HepG2 (cell line): ENCODE measurements around the gene NRG2. TPM values are rescaled to one million over a fixed set of nuclear protein-coding genes. Genes with fewer than 3 reads are reported as not detected.

Experiments
- ATAC-seq: fragments of 200-7000 bp; cut with Tn5 transposase; 3 replicates; pipeline ENCODE4 v1.9.1; 2020; ENCODE audit warnings: mild to moderate bottlenecking, moderate library complexity
- BruUV-seq: library from RNA; stranded (reverse); fragments of 400-500 nt; replicated peaks from 2 replicates; lab custom pipeline; 2021; lab: Mats Ljungman, UMichigan
- CTCF ChIA-PET: fragments of 300-600 bp; formaldehyde crosslinking; extraction: SDS; loops from one replicate; lab custom pipeline; 2021; ENCODE audit warnings: low total read pairs, inconsistent platforms, low intra/inter-chr PET ratio; lab: Yijun Ruan, JAX
- POLR2A ChIA-PET: fragments of 350-600 bp; sonication (Branson Sonifier 250); formaldehyde crosslinking; loops from one replicate; lab custom pipeline; 2020; ENCODE audit warnings: antibody characterized with exemption, inconsistent platforms; lab: Yijun Ruan, JAX
- DNase-seq: peaks from one replicate; pipeline ENCODE4 v3.0.0-alpha.2; 2015; ENCODE audit warnings: low spot score
- FAIRE-seq: peaks from 3 replicates; lab custom pipeline; 2011; peaks lifted over from hg19 to GRCh38; lab: Jason Lieb, UNC
- H2AFZ ChIP-seq: one replicate; pipeline ENCODE4 v1.6.1; 2011; ENCODE audit warnings: low read length, inconsistent platforms
- H3K27ac ChIP-seq: fragments of 300-600 bp; 3 replicates; pipeline ENCODE4 v1.8.0; 2011; ENCODE audit warnings: mixed run types, mild to moderate bottlenecking, mixed read lengths, low read length, inconsistent platforms; ENCODE audit not compliant: insufficient read depth; ENCODE audit errors: extremely low read length
- H3K27me3 ChIP-seq, 2 experiments: fragments of 200-600 bp in 1 of 2; 2 replicates in 1 of 2; 3 replicates in 1 of 2; pipeline versions ENCODE4 v1.6.0 to v1.8.0; 2011; ENCODE audit warnings: low read length in 2 of 2, mild to moderate bottlenecking in 2 of 2, moderate library complexity in 2 of 2, inconsistent platforms in 1 of 2; ENCODE audit not compliant: insufficient read depth in 2 of 2, control insufficient read depth in 1 of 2
- H3K36me3 ChIP-seq, 2 experiments: fragments of 200-600 bp in 1 of 2; replicated peaks in 1 of 2; 2 replicates in 1 of 2; 3 replicates in 1 of 2; pipeline versions ENCODE4 v1.5.1 to v1.8.0; 2011; ENCODE audit warnings: low read length in 2 of 2, inconsistent platforms in 1 of 2; ENCODE audit not compliant: insufficient read depth in 2 of 2, control insufficient read depth in 1 of 2
- H3K4me1 ChIP-seq: 2 replicates; pipeline ENCODE4 v1.5.1; 2012; ENCODE audit warnings: low read length, inconsistent platforms; ENCODE audit not compliant: insufficient read depth
- H3K4me2 ChIP-seq: 2 replicates; pipeline ENCODE4 v1.6.0; 2011; ENCODE audit warnings: low read depth, low read length, inconsistent platforms
- H3K4me3 ChIP-seq, 3 experiments: fragments of 200-600 bp in 1 of 3; sonication (generic), shearing (Covaris generic) in 1 of 3; replicated peaks in 1 of 3; 2 replicates each; pipeline ENCODE4 v1.5.1; 2011 to 2016; ENCODE audit warnings: low read length in 3 of 3, inconsistent platforms in 2 of 3, low read depth in 2 of 3, mild to moderate bottlenecking in 2 of 3, control low read depth in 1 of 3, mixed read lengths in 1 of 3; ENCODE audit not compliant: insufficient read depth in 1 of 3
- H3K79me2 ChIP-seq: one replicate; pipeline ENCODE4 v1.6.1; 2011; ENCODE audit warnings: low read length, inconsistent platforms; ENCODE audit not compliant: insufficient read depth
- H3K9ac ChIP-seq: 2 replicates; pipeline ENCODE4 v1.6.0; 2011; ENCODE audit warnings: mild to moderate bottlenecking, low read depth, low read length, inconsistent platforms; ENCODE audit not compliant: insufficient read depth
- H3K9me3 ChIP-seq: 2 replicates; pipeline ENCODE4 v1.5.1; 2012; ENCODE audit warnings: mild to moderate bottlenecking, low read length
- H4K20me1 ChIP-seq: 2 replicates; pipeline ENCODE4 v1.6.0; 2011; ENCODE audit warnings: inconsistent platforms, mild to moderate bottlenecking, low read length, moderate library complexity; ENCODE audit not compliant: insufficient read depth
- BORCS8-MEF2B ChIP-seq: sonication (generic); formaldehyde crosslinking; IDR thresholded peaks from 2 replicates; pipeline ENCODE4 v1.8.0; 2022; ENCODE audit warnings: mild to moderate bottlenecking, missing genetic modification reagents
- CTCF ChIP-seq: sonication (generic); formaldehyde crosslinking; IDR thresholded peaks from 2 replicates; pipeline ENCODE4 v1.5.0; 2020; ENCODE audit warnings: mild to moderate bottlenecking, missing genetic modification reagents, moderate library complexity
- HNRNPK ChIP-seq: fragments of 200-400 bp; formaldehyde crosslinking; IDR thresholded peaks from 2 replicates; pipeline ENCODE4 v1.6.1; 2018; ENCODE audit warnings: low read length, low read depth, moderate library complexity, mild to moderate bottlenecking; ENCODE audit not compliant: poor library complexity, severe bottlenecking
- KDM5A ChIP-seq: fragments of 200-600 bp; sonication (generic); IDR thresholded peaks from 2 replicates; pipeline ENCODE4 v1.7.0; 2018; ENCODE audit warnings: antibody characterized with exemption, mild to moderate bottlenecking, low read length, borderline replicate concordance
- MAFG ChIP-seq: sonication (generic); formaldehyde crosslinking; IDR thresholded peaks from 2 replicates; pipeline ENCODE4 v1.5.1; 2020; ENCODE audit warnings: mild to moderate bottlenecking, missing genetic modification reagents
- NR2F2 ChIP-seq: IDR thresholded peaks from 2 replicates; pipeline ENCODE4 v1.6.1; 2012; ENCODE audit warnings: low read depth, inconsistent platforms, borderline replicate concordance
- RFX3 ChIP-seq: IDR thresholded peaks from 2 replicates; pipeline ENCODE4 v1.6.1; 2016; ENCODE audit warnings: missing biosample characterization, missing genetic modification reagents
- ZBTB10 ChIP-seq: sonication (generic); formaldehyde crosslinking; IDR thresholded peaks from 2 replicates; pipeline ENCODE4 v1.4.0; 2020; ENCODE audit warnings: missing genetic modification reagents, borderline replicate concordance
- ZKSCAN8 ChIP-seq: IDR thresholded peaks from 2 replicates; pipeline ENCODE4 v1.6.1; 2016; ENCODE audit warnings: borderline replicate concordance, missing genetic modification reagents, missing compliant biosample characterization
- ZNF224 ChIP-seq: sonication (generic); formaldehyde crosslinking; IDR thresholded peaks from 2 replicates; pipeline ENCODE4 v1.5.0; 2020; ENCODE audit warnings: mild to moderate bottlenecking, missing genetic modification reagents
- ZNF264 ChIP-seq: sonication (generic); formaldehyde crosslinking; IDR thresholded peaks from 2 replicates; pipeline ENCODE4 v1.4.0; 2020; ENCODE audit warnings: missing genetic modification reagents
- ZNF3 ChIP-seq: IDR thresholded peaks from 2 replicates; pipeline ENCODE4 v1.7.0; 2017; ENCODE audit warnings: inconsistent platforms
- ZNF792 ChIP-seq: IDR thresholded peaks from 2 replicates; pipeline ENCODE4 v1.6.1; 2016
- WGBS: methylation state at CpG from one replicate; pipeline ENCODE4 v1.1.6; 2017; ENCODE audit warnings: low lambda C conversion rate; 5-methylcytosine and 5-hydroxymethylcytosine counted together
- in situ Hi-C: cut with HindIII; loops from 2 replicates; pipeline ENCODE4 v1.10.0; 2017; ENCODE audit warnings: low pct_unique_long_range_greater_than_20kb; ENCODE audit not compliant: extremely low pct_ligation_motif_present
- intact Hi-C: fragments of 100-400 bp; cut with micrococcal nuclease; formaldehyde crosslinking; loops from one replicate; pipeline ENCODE4 v1.10.0; 2022; ENCODE audit not compliant: unreplicated experiment
- polyA plus RNA-seq, 8 experiments: library from polyadenylated mRNA; depleted of rRNA in 3 of 8; stranded (reverse) in 7 of 8; unstranded in 1 of 8; fragments of >200 nt; fragmentation: Illumina TruSeq in 4 of 8; extraction: Trizol in 4 of 8; gene quantifications; 2 replicates each; pipeline versions ENCODE4 v1.2.1 to v1.2.3, GENCODE V29; 2011 to 2016; ENCODE audit warnings: low read depth in 4 of 8, missing spikeins in 1 of 8, mixed read lengths in 1 of 8; ENCODE audit not compliant: insufficient read depth in 1 of 8
- total RNA-seq, 5 experiments: library from RNA; depleted of rRNA; stranded (reverse); fragments of >200 nt; fragmentation: Illumina TruSeq; extraction: Trizol; gene quantifications; 2 replicates each; pipeline ENCODE4 v1.2.3, GENCODE V29; 2016; ENCODE audit warnings: low read depth in 1 of 5
- TF ChIP-seq, protein P1 (sequence below): IDR thresholded peaks from 2 replicates; pipeline ENCODE4 v1.6.1; 2012; ENCODE audit warnings: low read length, improper control_type of control experiment
- TF ChIP-seq, protein P2 (sequence below): sonication (generic); formaldehyde crosslinking; IDR thresholded peaks from 2 replicates; pipeline ENCODE4 v1.8.0; 2022; ENCODE audit warnings: mild to moderate bottlenecking, missing genetic modification reagents, borderline replicate concordance
- TF ChIP-seq, protein P3 (sequence below): IDR thresholded peaks from 2 replicates; pipeline ENCODE4 v1.6.1; 2016; ENCODE audit warnings: control low read depth

Gene NRG2
- total and polyA plus RNA-seq, 2 of the 13 experiments (the other 11 are each of a cell fraction or from before 2014, with no cell fraction given) = not detected

DNA sequence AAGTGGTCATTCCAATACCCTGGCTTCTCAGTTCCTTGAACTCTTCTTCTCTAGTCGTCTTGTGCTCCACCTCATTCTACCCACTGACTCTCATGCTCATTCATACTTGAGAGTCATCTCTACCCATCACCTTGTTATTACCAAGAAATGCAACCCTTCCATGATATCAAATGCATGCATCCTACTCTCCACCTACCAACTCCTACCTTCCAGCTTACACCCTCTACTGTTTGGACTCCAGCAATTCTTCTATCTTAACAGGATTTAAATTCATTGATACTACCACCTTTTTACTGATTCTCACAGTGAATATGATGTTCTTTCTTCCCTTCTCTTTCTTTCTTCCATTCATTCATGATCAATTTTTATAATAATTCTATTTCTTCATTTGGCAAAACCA, 30.7 kb downstream of the NRG2 start:
- WGBS = 38% methylated on average over 1 of the region's 1 CpG
- no peak for TF ChIP-seq MAFG
- no peak for TF ChIP-seq HNRNPK
- no peak for TF ChIP-seq CTCF (CRISPR knock-in tag)
- no peak for TF ChIP-seq KDM5A
- TF ChIP-seq, protein P1, sequence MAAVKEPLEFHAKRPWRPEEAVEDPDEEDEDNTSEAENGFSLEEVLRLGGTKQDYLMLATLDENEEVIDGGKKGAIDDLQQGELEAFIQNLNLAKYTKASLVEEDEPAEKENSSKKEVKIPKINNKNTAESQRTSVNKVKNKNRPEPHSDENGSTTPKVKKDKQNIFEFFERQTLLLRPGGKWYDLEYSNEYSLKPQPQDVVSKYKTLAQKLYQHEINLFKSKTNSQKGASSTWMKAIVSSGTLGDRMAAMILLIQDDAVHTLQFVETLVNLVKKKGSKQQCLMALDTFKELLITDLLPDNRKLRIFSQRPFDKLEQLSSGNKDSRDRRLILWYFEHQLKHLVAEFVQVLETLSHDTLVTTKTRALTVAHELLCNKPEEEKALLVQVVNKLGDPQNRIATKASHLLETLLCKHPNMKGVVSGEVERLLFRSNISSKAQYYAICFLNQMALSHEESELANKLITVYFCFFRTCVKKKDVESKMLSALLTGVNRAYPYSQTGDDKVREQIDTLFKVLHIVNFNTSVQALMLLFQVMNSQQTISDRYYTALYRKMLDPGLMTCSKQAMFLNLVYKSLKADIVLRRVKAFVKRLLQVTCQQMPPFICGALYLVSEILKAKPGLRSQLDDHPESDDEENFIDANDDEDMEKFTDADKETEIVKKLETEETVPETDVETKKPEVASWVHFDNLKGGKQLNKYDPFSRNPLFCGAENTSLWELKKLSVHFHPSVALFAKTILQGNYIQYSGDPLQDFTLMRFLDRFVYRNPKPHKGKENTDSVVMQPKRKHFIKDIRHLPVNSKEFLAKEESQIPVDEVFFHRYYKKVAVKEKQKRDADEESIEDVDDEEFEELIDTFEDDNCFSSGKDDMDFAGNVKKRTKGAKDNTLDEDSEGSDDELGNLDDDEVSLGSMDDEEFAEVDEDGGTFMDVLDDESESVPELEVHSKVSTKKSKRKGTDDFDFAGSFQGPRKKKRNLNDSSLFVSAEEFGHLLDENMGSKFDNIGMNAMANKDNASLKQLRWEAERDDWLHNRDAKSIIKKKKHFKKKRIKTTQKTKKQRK = no peak
- no peak for TF ChIP-seq NR2F2
- TF ChIP-seq ZNF3 = no peak
- no peak for TF ChIP-seq ZNF264 (CRISPR knock-in tag)
- TF ChIP-seq, protein P2, sequence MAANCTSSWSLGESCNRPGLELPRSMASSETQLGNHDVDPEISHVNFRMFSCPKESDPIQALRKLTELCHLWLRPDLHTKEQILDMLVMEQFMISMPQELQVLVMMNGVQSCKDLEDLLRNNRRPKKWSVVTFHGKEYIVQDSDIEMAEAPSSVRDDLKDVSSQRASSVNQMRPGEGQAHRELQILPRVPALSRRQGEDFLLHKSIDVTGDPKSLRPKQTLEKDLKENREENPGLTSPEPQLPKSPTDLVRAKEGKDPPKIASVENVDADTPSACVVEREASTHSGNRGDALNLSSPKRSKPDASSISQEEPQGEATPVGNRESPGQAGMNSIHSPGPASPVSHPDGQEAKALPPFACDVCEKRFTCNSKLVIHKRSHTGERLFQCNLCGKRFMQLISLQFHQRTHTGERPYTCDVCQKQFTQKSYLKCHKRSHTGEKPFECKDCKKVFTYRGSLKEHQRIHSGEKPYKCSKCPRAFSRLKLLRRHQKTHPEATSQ (CRISPR knock-in tag) = no peak
- no peak for TF ChIP-seq RFX3
- TF ChIP-seq ZNF792 = no peak
- TF ChIP-seq ZNF224 (CRISPR knock-in tag) = no peak
- TF ChIP-seq, protein P3, sequence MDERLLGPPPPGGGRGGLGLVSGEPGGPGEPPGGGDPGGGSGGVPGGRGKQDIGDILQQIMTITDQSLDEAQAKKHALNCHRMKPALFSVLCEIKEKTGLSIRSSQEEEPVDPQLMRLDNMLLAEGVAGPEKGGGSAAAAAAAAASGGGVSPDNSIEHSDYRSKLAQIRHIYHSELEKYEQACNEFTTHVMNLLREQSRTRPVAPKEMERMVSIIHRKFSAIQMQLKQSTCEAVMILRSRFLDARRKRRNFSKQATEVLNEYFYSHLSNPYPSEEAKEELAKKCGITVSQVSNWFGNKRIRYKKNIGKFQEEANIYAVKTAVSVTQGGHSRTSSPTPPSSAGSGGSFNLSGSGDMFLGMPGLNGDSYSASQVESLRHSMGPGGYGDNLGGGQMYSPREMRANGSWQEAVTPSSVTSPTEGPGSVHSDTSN (CRISPR knock-in tag) = no peak
- no peak for TF ChIP-seq ZBTB10 (CRISPR knock-in tag)
- no peak for TF ChIP-seq ZKSCAN8 (CRISPR knock-in tag)
- no peak for TF ChIP-seq BORCS8-MEF2B (CRISPR knock-in tag)

More for the DNA sequence above, 30.7 kb downstream of the NRG2 start:
- Histone ChIP-seq H3K4me2 (no peak overlapping the region), H3K4me3 (no peak overlapping the region), H3K27me3 (peaks cover 2 to 25% of the 10 kb centered on the region in 2 experiments), H4K20me1 (no peaks in the 10 kb centered on the region), H2AFZ (no peak overlapping the region), H3K9ac (no peak overlapping the region), H3K79me2 (no peaks in the 10 kb centered on the region), H3K9me3 (no peaks in the 10 kb centered on the region), H3K27ac (no peak overlapping the region), H3K4me1 (peaks cover under 1% of the 10 kb centered on the region; the same call in 1 of the 2 replicates), H3K36me3 (no peaks in the 10 kb centered on the region)
- POLR2A ChIA-PET = no interaction called here
- intact Hi-C loops (no loop called here), in situ Hi-C loops (no loop called here)
- no TSS peak for BruUV-seq
- no peak for DNase-seq
- CTCF ChIA-PET = no interaction called here
- no peak for FAIRE-seq
- ATAC-seq = no peak
